Skeletal muscle tissue (tissue), 4 donors: ENCODE measurements around the gene PRKRIP1. TPM values are rescaled to one million over a fixed set of nuclear protein-coding genes. Genes with fewer than 3 reads are reported as not detected.
"Not testable (repeated sequence)": the region's sequence is repeated elsewhere in the genome, so short reads cannot be mapped to it uniquely, and the experiment has no call there.

ENCODE experiments used
- H3K27ac ChIP-seq: one replicate; pipeline ENCODE4 v1.7.0; 2013; ENCODE audit warnings: mild to moderate bottlenecking, low read depth, low read length, inconsistent platforms
- H3K27me3 ChIP-seq, 3 donors: one replicate each; pipeline ENCODE4 v1.7.0; 2013; ENCODE audit warnings: low read length in 3 of 3; ENCODE audit not compliant: control insufficient read depth in 3 of 3, insufficient read depth in 3 of 3
- H3K36me3 ChIP-seq, 3 donors: one replicate each; pipeline ENCODE4 v1.7.0; 2013; ENCODE audit warnings: low read length in 3 of 3; ENCODE audit not compliant: control insufficient read depth in 3 of 3, insufficient read depth in 3 of 3
- H3K4me1 ChIP-seq, 3 donors: one replicate each; pipeline ENCODE4 v1.7.0; 2013; ENCODE audit warnings: low read length in 3 of 3, mild to moderate bottlenecking in 3 of 3; ENCODE audit not compliant: control insufficient read depth in 3 of 3, insufficient read depth in 3 of 3
- H3K4me3 ChIP-seq, 3 donors: one replicate each; pipeline ENCODE4 v1.7.0; 2013; ENCODE audit warnings: low read length in 3 of 3
- H3K9ac ChIP-seq, 3 donors: one replicate each; pipeline ENCODE4 v1.7.0; 2013; ENCODE audit warnings: low read length in 3 of 3, mild to moderate bottlenecking in 3 of 3, moderate library complexity in 2 of 3, low read depth in 1 of 3
- H3K9me3 ChIP-seq, 3 donors: one replicate each; pipeline ENCODE4 v1.7.0; 2013; ENCODE audit warnings: low read length in 3 of 3; ENCODE audit not compliant: control insufficient read depth in 3 of 3
- total RNA-seq: library from RNA; depleted of rRNA; stranded (reverse); fragments of >200 nt; gene quantifications from one replicate; pipeline ENCODE4 v1.2.3, GENCODE V29; 2014
- donor health status: Osteomylitis.

Gene PRKRIP1
- total RNA-seq, 1 donor from 2014 or later: 9.4 TPM

DNA sequence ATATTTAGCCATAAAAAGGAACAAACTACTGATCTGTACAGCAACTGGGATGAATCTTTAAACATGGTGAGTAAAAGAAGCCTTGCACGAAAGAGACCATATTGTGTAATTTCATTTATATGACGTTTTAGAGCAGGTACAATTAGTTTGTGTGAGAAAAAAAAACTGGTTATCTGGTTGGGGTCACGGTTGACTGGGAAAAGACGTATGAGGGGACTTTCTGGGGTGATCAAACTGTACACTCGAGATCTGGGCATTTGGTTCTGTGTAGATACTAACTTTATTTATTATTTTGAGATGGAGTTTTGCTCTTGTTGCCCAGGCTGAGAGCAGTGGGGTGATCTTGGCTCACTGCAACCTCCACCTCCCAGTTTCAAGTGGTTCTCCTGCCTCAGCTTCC is 4.2 kb downstream of the PRKRIP1 start:
- H3K9ac ChIP-seq: no peak overlapping the region
- H3K27me3 ChIP-seq: no peaks in the 10 kb centered on the region
- peaks cover 11 to 18% (median 15%) of the 10 kb centered on the region in 3 donors for H3K4me1 ChIP-seq
- no peak overlapping the region for H3K4me3 ChIP-seq
- no peak overlapping the region for H3K27ac ChIP-seq
- peaks cover 36 to 51% (median 45%) of the 10 kb centered on the region in 3 donors for H3K36me3 ChIP-seq
- no peaks in the 10 kb centered on the region for H3K9me3 ChIP-seq

DNA sequence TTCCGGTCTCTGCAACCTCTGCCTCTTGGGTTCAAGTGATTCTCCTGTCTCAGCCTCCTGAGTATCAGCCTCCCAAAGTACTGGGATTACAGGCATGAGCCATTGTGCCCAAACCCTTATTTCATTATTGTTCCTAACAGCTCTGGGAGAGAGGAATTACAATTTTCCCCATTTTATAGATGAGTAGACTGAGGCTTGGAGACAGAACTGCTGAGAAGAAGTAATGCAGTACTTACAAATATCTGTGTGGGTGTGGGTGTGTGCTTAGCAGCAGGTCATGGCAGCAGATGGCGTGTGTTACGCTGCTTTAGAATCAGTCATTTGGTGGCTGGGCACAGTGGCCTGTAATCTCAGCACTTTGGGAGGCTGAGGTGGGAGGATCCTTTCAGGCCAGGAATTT is 7.4 kb downstream of the PRKRIP1 start:
- Histone ChIP-seq H3K9me3 (no peaks in the 10 kb centered on the region), H3K36me3 (peaks cover 52 to 80% (median 71%) of the 10 kb centered on the region in 3 donors), H3K27me3 (no peaks in the 10 kb centered on the region), H3K4me3 (no peak overlapping the region), H3K9ac (no peak overlapping the region), H3K27ac (no peak overlapping the region), H3K4me1 (no peaks in the 10 kb centered on the region)

GRCh38 chr7:102404005-102404861 is 8.1 kb downstream of the PRKRIP1 start:
- H3K9me3 ChIP-seq: no peaks in the 10 kb centered on the region
- H3K27me3 ChIP-seq: no peaks in the 10 kb centered on the region
- no peak overlapping the region for H3K9ac ChIP-seq
- H3K4me1 ChIP-seq: no peaks in the 10 kb centered on the region
- H3K4me3 ChIP-seq: no peak overlapping the region
- no peak overlapping the region for H3K27ac ChIP-seq
- peaks cover 54 to 77% (median 71%) of the 10 kb centered on the region in 3 donors for H3K36me3 ChIP-seq

- H3K4me1 ChIP-seq, H3K9ac ChIP-seq, H3K4me3 ChIP-seq, H3K27ac ChIP-seq, H3K27me3 ChIP-seq, H3K9me3 ChIP-seq: not testable (repeated sequence)
- H3K36me3 ChIP-seq: peaks cover 51 to 78% (median 69%) of the 10 kb centered on the region in 3 donors
Observed at GRCh38 chr7:102404862-102405188, 8.7 kb downstream of the PRKRIP1 start.

DNA sequence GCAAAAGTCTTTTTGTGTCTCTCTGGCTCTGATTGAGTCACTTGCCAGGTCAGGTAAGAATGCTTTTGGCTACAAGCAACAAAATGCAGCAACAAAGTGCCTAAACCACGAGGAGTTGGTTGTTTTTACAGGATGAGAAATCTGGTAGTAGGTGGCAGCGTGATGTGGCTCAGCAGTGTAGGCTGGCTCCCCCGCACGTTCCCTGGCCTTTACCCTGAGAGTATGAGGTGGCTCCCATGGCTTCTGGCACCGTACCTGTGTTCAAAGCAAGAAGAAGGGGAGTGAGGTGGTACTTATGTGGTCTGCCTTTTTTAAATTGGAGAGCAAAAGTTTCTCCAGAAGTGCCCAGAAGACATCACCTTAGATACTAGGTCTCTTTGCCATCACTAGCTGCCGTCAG is 11.7 kb downstream of the PRKRIP1 start:
- H3K27ac ChIP-seq: no peak overlapping the region
- peaks cover 3 to 8% (median 8%) of the 10 kb centered on the region in 3 donors for H3K4me1 ChIP-seq
- no peak overlapping the region for H3K4me3 ChIP-seq
- H3K36me3 ChIP-seq: peaks cover 52 to 77% (median 70%) of the 10 kb centered on the region in 3 donors
- no peaks in the 10 kb centered on the region for H3K27me3 ChIP-seq
- peaks cover 0 to 2% (median 0%) of the 10 kb centered on the region in 3 donors for H3K9me3 ChIP-seq
- H3K9ac ChIP-seq: no peak overlapping the region

DNA sequence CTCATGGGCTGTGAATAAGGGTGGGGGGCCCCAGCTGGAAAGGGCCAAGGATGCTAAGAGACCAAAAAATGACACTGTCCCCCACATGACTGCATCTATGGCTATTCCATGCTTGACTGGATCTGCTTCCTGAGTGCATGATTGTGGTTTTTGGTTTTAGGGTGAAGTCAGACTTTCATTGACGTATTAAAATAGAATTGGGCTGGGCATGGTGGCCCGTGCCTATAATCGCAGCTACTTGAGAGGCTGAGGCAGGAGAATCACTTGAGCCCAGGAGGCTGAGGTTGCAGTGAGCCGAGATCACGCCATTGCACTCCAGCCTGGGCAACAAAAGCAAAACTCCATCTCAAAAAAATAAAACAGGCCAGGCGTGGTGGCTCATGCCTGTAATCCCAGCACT is 12.4 kb downstream of the PRKRIP1 start:
- H3K36me3 ChIP-seq: peaks cover 48 to 70% (median 66%) of the 10 kb centered on the region in 3 donors
- peaks cover 7 to 13% (median 11%) of the 10 kb centered on the region in 3 donors for H3K4me1 ChIP-seq

GRCh38 chr7:102409340-102409739 is 13.2 kb downstream of the PRKRIP1 start:
- H3K4me1 ChIP-seq: peaks cover 7 to 13% (median 11%) of the 10 kb centered on the region in 3 donors
- no peak overlapping the region for H3K4me3 ChIP-seq
- peaks cover 40 to 63% (median 57%) of the 10 kb centered on the region in 3 donors for H3K36me3 ChIP-seq
- no peak overlapping the region for H3K27ac ChIP-seq
- no peaks in the 10 kb centered on the region for H3K27me3 ChIP-seq
- no peak overlapping the region for H3K9ac ChIP-seq
- H3K9me3 ChIP-seq: peaks cover 0 to 2% (median 0%) of the 10 kb centered on the region in 3 donors

More for the DNA sequence above, 12.4 kb downstream of the PRKRIP1 start:
- not testable (repeated sequence) for H3K9me3 ChIP-seq, H3K27me3 ChIP-seq, H3K4me3 ChIP-seq, H3K9ac ChIP-seq, H3K27ac ChIP-seq

- Histone ChIP-seq H3K36me3 (peaks cover 35 to 62% (median 58%) of the 10 kb centered on the region in 3 donors), H3K9ac (no peak overlapping the region), H3K27me3 (no peaks in the 10 kb centered on the region), H3K4me3 (no peak overlapping the region), H3K9me3 (peaks cover 0 to 2% (median 0%) of the 10 kb centered on the region in 3 donors), H3K4me1 (peaks cover 7 to 13% (median 11%) of the 10 kb centered on the region in 3 donors), H3K27ac (no peak overlapping the region)
Observed at GRCh38 chr7:102410123-102410522, 14.0 kb downstream of the PRKRIP1 start.

DNA sequence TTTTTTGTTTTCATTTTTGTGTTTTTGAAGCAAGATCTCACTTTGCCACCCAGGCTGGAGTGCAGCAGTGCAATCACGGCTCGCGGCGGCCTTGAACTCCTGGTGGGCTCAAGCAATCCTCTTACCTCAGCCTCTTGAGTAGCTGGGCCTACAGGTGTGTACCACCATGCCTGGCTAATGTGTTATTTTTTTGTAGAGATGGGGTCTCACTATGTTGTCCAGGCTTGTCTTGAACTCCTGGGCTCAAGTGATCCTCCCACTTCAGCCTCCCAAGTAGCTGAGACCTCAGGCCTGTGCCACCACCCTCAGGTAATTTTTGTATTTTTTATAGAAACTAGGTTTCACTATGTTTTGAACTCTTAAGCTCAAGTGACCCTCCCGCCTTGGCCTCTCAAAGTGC is 14.8 kb downstream of the PRKRIP1 start:
- Histone ChIP-seq H3K4me3 (no peak overlapping the region), H3K9me3 (peaks cover 0 to 2% (median 0%) of the 10 kb centered on the region in 3 donors), H3K27me3 (no peaks in the 10 kb centered on the region), H3K9ac (no peak overlapping the region), H3K27ac (no peak overlapping the region), H3K36me3 (peaks cover 38 to 60% (median 59%) of the 10 kb centered on the region in 3 donors), H3K4me1 (peaks cover 7 to 13% (median 11%) of the 10 kb centered on the region in 3 donors)

GRCh38 chr7:102412548-102412947 is 16.4 kb downstream of the PRKRIP1 start:
- Histone ChIP-seq H3K36me3 (peaks cover 39 to 52% (median 51%) of the 10 kb centered on the region in 3 donors), H3K9me3 (peaks cover 0 to 2% (median 0%) of the 10 kb centered on the region in 3 donors), H3K4me1 (peaks cover 7 to 13% (median 11%) of the 10 kb centered on the region in 3 donors), H3K4me3 (no peak overlapping the region), H3K27ac (no peak overlapping the region), H3K9ac (no peak overlapping the region), H3K27me3 (no peaks in the 10 kb centered on the region)
